Measurements from ENCODE around the gene MNAT1.

GRCh38 chr14:60904381-60904780 lies 169.8 kb downstream of the MNAT1 start:
- TF ChIP-seq EZH2 (IDR thresholded peaks at IDR 0.05; ENCODE audit: low read length, unreplicated experiment) = no peak
- TF ChIP-seq EZH2phosphoT487 (IDR thresholded peaks at IDR 0.05; ENCODE audit: borderline replicate concordance, low read length) = no peak
- TF ChIP-seq CTCF (conservative IDR thresholded peaks at IDR 0.05; ENCODE audit: low read depth, low read length) = no peak

All from PC-3 (cell line).